Heart left ventricle (tissue), 13 donors: ENCODE measurements around the gene RBM20.

Source experiments
- POLR2A ChIP-seq, 2 donors: fragments of 450-650 bp; IDR thresholded peaks; one replicate each; pipeline ENCODE4 v1.6.1; 2017; ENCODE audit warnings: antibody characterized with exemption in 2 of 2, mild to moderate bottlenecking in 2 of 2, moderate library complexity in 2 of 2
- TF ChIP-seq, protein P1 (sequence below), 12 donors: fragments of 200-600 bp; sonication (generic) in 4 of 12; IDR thresholded peaks; one replicate each; pipeline versions ENCODE4 v1.5.0 to v1.8.0; 2018 to 2022; ENCODE audit warnings: antibody characterized with exemption in 12 of 12, mild to moderate bottlenecking in 5 of 12
- donor health status: ischemic (EF 13 %, LVEDD 7.1; RV severe dilation, severe dysfunction).
- donor health status: DM: no; HTN: yes; CAD: no.
- donor health status: DM: no; HTN: no; CAD: no.
- donor health status: ischemic (EF 25% LVEDD 6.9; RV normal size, moderate dysfunction).
- donor health status: ischemic (EF 25% LVEDD 5.7; RV mildly dilated, moderate dysfunction).
- donor health status: ischemic (EF 35%, LVEDD 5.7; RV mildly dilated, moderate dysfunction).
- donor health status: nonischemic (EF 11% LVEDD 7.7; RV severe dilation, severe dysfunction).
- donor health status: DM: yes; HTN: yes; CAD: no.
- donor health status: PGD.
- donor health status: ischemic (EF 29% LVEDD 5.4; RV normal size, mild dysfunction).
- donor health status: nonischemic (EF 23%, LVEDD 6.1; RV moderate dilation, normal function).

DNA sequence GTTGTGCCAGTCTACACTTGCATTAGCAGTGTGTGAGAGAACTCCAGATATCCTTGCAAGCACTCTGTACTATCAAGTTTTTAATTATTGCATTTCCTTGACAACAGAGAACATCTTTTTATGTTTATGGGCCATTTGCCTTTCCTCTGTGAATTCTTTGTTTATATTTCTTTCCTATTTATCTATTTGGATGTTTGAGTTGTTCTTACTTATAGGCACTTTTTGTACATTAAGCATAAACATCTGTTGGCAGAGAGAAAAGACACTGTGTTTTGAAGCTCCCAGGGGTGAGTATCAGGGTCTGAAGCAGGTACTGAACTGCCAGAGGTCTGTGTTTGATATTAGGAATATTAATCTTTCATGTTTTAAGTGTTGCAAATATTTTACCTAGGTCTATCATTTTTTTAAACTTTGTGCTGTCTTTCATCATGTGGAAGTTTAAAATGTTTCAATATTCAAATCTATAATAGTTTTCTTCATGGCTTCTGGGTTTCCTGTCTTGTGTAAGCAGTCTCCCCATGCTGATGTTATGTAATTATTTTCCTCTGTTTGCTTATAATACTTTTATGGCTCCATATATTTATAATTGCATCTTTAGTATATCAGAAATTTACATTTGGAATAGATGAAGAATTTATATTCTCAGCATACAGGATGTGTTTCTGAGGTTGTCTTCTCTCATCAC, 209.9 kb downstream of the RBM20 start:
- TF ChIP-seq POLR2A (IDR thresholded peaks at IDR 0.05) = no peak
- TF ChIP-seq, protein P1, sequence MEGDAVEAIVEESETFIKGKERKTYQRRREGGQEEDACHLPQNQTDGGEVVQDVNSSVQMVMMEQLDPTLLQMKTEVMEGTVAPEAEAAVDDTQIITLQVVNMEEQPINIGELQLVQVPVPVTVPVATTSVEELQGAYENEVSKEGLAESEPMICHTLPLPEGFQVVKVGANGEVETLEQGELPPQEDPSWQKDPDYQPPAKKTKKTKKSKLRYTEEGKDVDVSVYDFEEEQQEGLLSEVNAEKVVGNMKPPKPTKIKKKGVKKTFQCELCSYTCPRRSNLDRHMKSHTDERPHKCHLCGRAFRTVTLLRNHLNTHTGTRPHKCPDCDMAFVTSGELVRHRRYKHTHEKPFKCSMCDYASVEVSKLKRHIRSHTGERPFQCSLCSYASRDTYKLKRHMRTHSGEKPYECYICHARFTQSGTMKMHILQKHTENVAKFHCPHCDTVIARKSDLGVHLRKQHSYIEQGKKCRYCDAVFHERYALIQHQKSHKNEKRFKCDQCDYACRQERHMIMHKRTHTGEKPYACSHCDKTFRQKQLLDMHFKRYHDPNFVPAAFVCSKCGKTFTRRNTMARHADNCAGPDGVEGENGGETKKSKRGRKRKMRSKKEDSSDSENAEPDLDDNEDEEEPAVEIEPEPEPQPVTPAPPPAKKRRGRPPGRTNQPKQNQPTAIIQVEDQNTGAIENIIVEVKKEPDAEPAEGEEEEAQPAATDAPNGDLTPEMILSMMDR (IDR thresholded peaks at IDR 0.05) = no peak
